Measurements from ENCODE around the gene SBK3.
"Not testable (repeated sequence)": the region's sequence is repeated elsewhere in the genome, so short reads cannot be mapped to it uniquely, and the experiment has no call there.

Gene SBK3

GRCh38 chr19:55536366-55536765 is 9.0 kb downstream of the SBK3 start:
- DNase-seq (ENCODE audit: low spot score), result no peak
- in situ Hi-C loops (cut with MboI; ENCODE audit: low sequenced_read_pairs, unreplicated experiment), result no loop called here
- no peak for TF ChIP-seq CTCF (IDR thresholded peaks at IDR 0.05; ENCODE audit: borderline replicate concordance, control extremely low read depth, extremely low read depth, insufficient read depth, missing control alignments)

GRCh38 chr19:55535965-55536350 is 9.4 kb downstream of the SBK3 start:
- no peak for DNase-seq (ENCODE audit: low spot score)
- TF ChIP-seq CTCF (IDR thresholded peaks at IDR 0.05; ENCODE audit: borderline replicate concordance, control extremely low read depth, extremely low read depth, insufficient read depth, missing control alignments), result no peak
- in situ Hi-C loops (cut with MboI; ENCODE audit: low sequenced_read_pairs, unreplicated experiment), result no loop called here

GRCh38 chr19:55535173-55535964 is 10.0 kb downstream of the SBK3 start:
- in situ Hi-C loops (cut with MboI; ENCODE audit: low sequenced_read_pairs, unreplicated experiment), result no loop called here
- no peak for TF ChIP-seq CTCF (IDR thresholded peaks at IDR 0.05; ENCODE audit: borderline replicate concordance, control extremely low read depth, extremely low read depth, insufficient read depth, missing control alignments)
- DNase-seq (ENCODE audit: low spot score), result no peak

- DNase-seq (ENCODE audit: low spot score); in situ Hi-C loops (cut with MboI; ENCODE audit: low sequenced_read_pairs, unreplicated experiment): not testable (repeated sequence)
Observed at GRCh38 chr19:55534280-55534679, 11.1 kb downstream of the SBK3 start.

GRCh38 chr19:55530996-55531395 is 14.3 kb downstream of the SBK3 start:
- TF ChIP-seq CTCF (IDR thresholded peaks at IDR 0.05; ENCODE audit: borderline replicate concordance, control extremely low read depth, extremely low read depth, insufficient read depth, missing control alignments), result no peak
- no peak for DNase-seq (ENCODE audit: low spot score)
- in situ Hi-C loops (cut with MboI; ENCODE audit: low sequenced_read_pairs, unreplicated experiment), result no loop called here

- no peak for TF ChIP-seq CTCF (IDR thresholded peaks at IDR 0.05; ENCODE audit: borderline replicate concordance, control extremely low read depth, extremely low read depth, insufficient read depth, missing control alignments)
- in situ Hi-C loops (cut with MboI; ENCODE audit: low sequenced_read_pairs, unreplicated experiment), result no loop called here
- no peak for DNase-seq (ENCODE audit: low spot score)
Observed at GRCh38 chr19:55529636-55530234, 15.6 kb downstream of the SBK3 start.

- TF ChIP-seq CTCF (IDR thresholded peaks at IDR 0.05; ENCODE audit: borderline replicate concordance, control extremely low read depth, extremely low read depth, insufficient read depth, missing control alignments), result no peak
- DNase-seq (ENCODE audit: low spot score), result no peak
- in situ Hi-C loops (cut with MboI; ENCODE audit: low sequenced_read_pairs, unreplicated experiment), result no loop called here
Observed at GRCh38 chr19:55528030-55528803, 17.1 kb downstream of the SBK3 start.

Data from GM13976 (cell line).